HEK293 (cell line): ENCODE measurements around the gene ASCC3.

Experiments
- CTCF ChIA-PET: fragments of 350-600 bp; formaldehyde crosslinking; extraction: SDS; loops from one replicate; lab custom pipeline; 2021; ENCODE audit warnings: antibody characterized with exemption; lab: Yijun Ruan, JAX
- POLR2A ChIA-PET: fragments of 300-600 bp; formaldehyde crosslinking; extraction: SDS; loops from one replicate; lab custom pipeline; 2020; ENCODE audit warnings: antibody characterized with exemption, inconsistent platforms; lab: Yijun Ruan, JAX
- H3K27ac ChIP-seq: fragments of 200-500 bp; sonication (Bioruptor generic); 2 replicates; pipeline ENCODE4 v1.5.1; 2014; ENCODE audit warnings: low read depth, low read length, control low read depth, inconsistent platforms; ENCODE audit errors: extremely low read depth
- H3K36me3 ChIP-seq, 2 experiments: fragments of 200-500 bp in 1 of 2; sonication (Bioruptor generic) in 1 of 2; 1 replicate in 1 of 2; 2 replicates in 1 of 2; pipeline ENCODE4 v1.5.1; 2014 to 2017; ENCODE audit warnings: inconsistent platforms in 2 of 2, low read length in 2 of 2; ENCODE audit not compliant: control insufficient read depth in 2 of 2, insufficient read depth in 1 of 2
- H3K4me1 ChIP-seq: fragments of 200-500 bp; sonication (Bioruptor generic); 2 replicates; pipeline ENCODE4 v1.5.1; 2014; ENCODE audit warnings: mild to moderate bottlenecking, low read length, inconsistent platforms; ENCODE audit not compliant: control insufficient read depth, insufficient read depth
- H3K4me3 ChIP-seq: 2 replicates; pipeline ENCODE4 v1.5.1; 2011; ENCODE audit warnings: low read depth, mild to moderate bottlenecking, control low read depth, low read length, moderate library complexity
- H3K9me3 ChIP-seq: fragments of 200-500 bp; sonication (Bioruptor generic); 2 replicates; pipeline ENCODE4 v1.5.1; 2014; ENCODE audit warnings: low read depth, low read length, inconsistent platforms; ENCODE audit not compliant: control insufficient read depth, insufficient read depth
- GFI1B ChIP-seq: fragments of 450-650 bp; formaldehyde crosslinking; IDR thresholded peaks from 2 replicates; pipeline ENCODE4 v1.5.1; 2016; ENCODE audit warnings: missing biosample characterization, missing genetic modification characterization
- HOXD13 ChIP-seq: sonication (generic); formaldehyde crosslinking; IDR thresholded peaks from 2 replicates; pipeline ENCODE4 v1.8.0; 2022; ENCODE audit warnings: missing genetic modification reagents, borderline replicate concordance
- KLF8 ChIP-seq: fragments of 450-650 bp; formaldehyde crosslinking; IDR thresholded peaks from 2 replicates; pipeline ENCODE4 v1.5.1; 2016; ENCODE audit warnings: missing biosample characterization, missing genetic modification characterization
- MEIS1 ChIP-seq: sonication (generic); formaldehyde crosslinking; IDR thresholded peaks from 2 replicates; pipeline ENCODE4 v1.8.1; 2022; ENCODE audit warnings: missing genetic modification reagents, mild to moderate bottlenecking, borderline replicate concordance
- REPIN1 ChIP-seq: fragments of 450-650 bp; formaldehyde crosslinking; IDR thresholded peaks from 2 replicates; pipeline ENCODE4 v1.5.1; 2017; ENCODE audit warnings: missing biosample characterization, missing genetic modification characterization, low read depth
- SALL2 ChIP-seq: fragments of 450-650 bp; formaldehyde crosslinking; IDR thresholded peaks from 2 replicates; pipeline ENCODE4 v1.5.0; 2017; ENCODE audit warnings: missing biosample characterization, mild to moderate bottlenecking, missing genetic modification characterization, borderline replicate concordance
- SETDB1 ChIP-seq: IDR thresholded peaks from one replicate; pipeline ENCODE4 v1.6.1; 2017; ENCODE audit warnings: mild to moderate bottlenecking, low read length, moderate library complexity, mixed read lengths; ENCODE audit not compliant: insufficient read length
- ZBTB26 ChIP-seq: fragments of 450-650 bp; formaldehyde crosslinking; optimal IDR thresholded peaks from 2 replicates; pipeline ENCODE3; 2016; ENCODE audit warnings: missing biosample characterization, mild to moderate bottlenecking, missing genetic modification characterization
- ZNF10 ChIP-seq: fragments of 450-650 bp; formaldehyde crosslinking; IDR thresholded peaks from 2 replicates; pipeline ENCODE4 v1.5.1; 2017; ENCODE audit warnings: missing biosample characterization, missing genetic modification characterization
- ZNF155 ChIP-seq: fragments of 450-650 bp; formaldehyde crosslinking; IDR thresholded peaks from 2 replicates; pipeline ENCODE4 v1.5.1; 2016; ENCODE audit warnings: missing biosample characterization, missing genetic modification characterization
- ZNF175 ChIP-seq: fragments of 450-650 bp; formaldehyde crosslinking; IDR thresholded peaks from 2 replicates; pipeline ENCODE4 v1.5.1; 2016; ENCODE audit warnings: missing biosample characterization, missing genetic modification characterization
- ZNF221 ChIP-seq: fragments of 450-650 bp; formaldehyde crosslinking; IDR thresholded peaks from 2 replicates; pipeline ENCODE4 v1.5.1; 2017; ENCODE audit warnings: missing biosample characterization, missing genetic modification characterization, borderline replicate concordance
- ZNF366 ChIP-seq: fragments of 450-650 bp; formaldehyde crosslinking; conservative IDR thresholded peaks from 2 replicates; pipeline ENCODE4 v1.5.1; 2016; ENCODE audit warnings: missing biosample characterization, missing genetic modification characterization
- ZNF416 ChIP-seq: fragments of 450-650 bp; formaldehyde crosslinking; IDR thresholded peaks from 2 replicates; pipeline ENCODE4 v1.5.1; 2016; ENCODE audit warnings: missing biosample characterization, missing genetic modification characterization
- ZNF530 ChIP-seq: fragments of 450-650 bp; formaldehyde crosslinking; IDR thresholded peaks from 2 replicates; pipeline ENCODE4 v1.5.1; 2016; ENCODE audit warnings: low read depth, missing biosample characterization, missing genetic modification characterization
- ZNF561 ChIP-seq: fragments of 450-650 bp; IDR thresholded peaks from 2 replicates; pipeline ENCODE4 v1.5.1; 2018; ENCODE audit warnings: missing biosample characterization, missing genetic modification characterization, borderline replicate concordance
- ZNF596 ChIP-seq: fragments of 450-650 bp; IDR thresholded peaks from 2 replicates; pipeline ENCODE4 v1.5.0; 2018; ENCODE audit warnings: missing biosample characterization, mild to moderate bottlenecking, missing genetic modification characterization, moderate library complexity
- ZNF768 ChIP-seq: fragments of 450-650 bp; formaldehyde crosslinking; IDR thresholded peaks from 2 replicates; pipeline ENCODE4 v1.5.1; 2018; ENCODE audit warnings: missing biosample characterization, mild to moderate bottlenecking, missing genetic modification characterization
- TF ChIP-seq, protein P1 (sequence below): fragments of 450-650 bp; formaldehyde crosslinking; IDR thresholded peaks from 2 replicates; pipeline ENCODE4 v1.5.1; 2016; ENCODE audit warnings: missing biosample characterization, missing genetic modification characterization

The ASCC3 gene

GRCh38 chr6:100514660-100515059 lies 366.5 kb downstream of the ASCC3 start:
- ChIA-PET POLR2A (no interaction called here), CTCF (interaction anchor here (0.6 kb wide), 1 partner anchor 1224 kb away, joined by 3 read pairs; no protein-coding TSS in a partner anchor)
- TF ChIP-seq ZNF530 (tag by site-specific recombination) = no peak
- TF ChIP-seq GFI1B (tag by site-specific recombination) = no peak
- no peak for TF ChIP-seq ZNF561 (tag by site-specific recombination)
- TF ChIP-seq, protein P1, sequence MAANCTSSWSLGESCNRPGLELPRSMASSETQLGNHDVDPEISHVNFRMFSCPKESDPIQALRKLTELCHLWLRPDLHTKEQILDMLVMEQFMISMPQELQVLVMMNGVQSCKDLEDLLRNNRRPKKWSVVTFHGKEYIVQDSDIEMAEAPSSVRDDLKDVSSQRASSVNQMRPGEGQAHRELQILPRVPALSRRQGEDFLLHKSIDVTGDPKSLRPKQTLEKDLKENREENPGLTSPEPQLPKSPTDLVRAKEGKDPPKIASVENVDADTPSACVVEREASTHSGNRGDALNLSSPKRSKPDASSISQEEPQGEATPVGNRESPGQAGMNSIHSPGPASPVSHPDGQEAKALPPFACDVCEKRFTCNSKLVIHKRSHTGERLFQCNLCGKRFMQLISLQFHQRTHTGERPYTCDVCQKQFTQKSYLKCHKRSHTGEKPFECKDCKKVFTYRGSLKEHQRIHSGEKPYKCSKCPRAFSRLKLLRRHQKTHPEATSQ (tag by site-specific recombination) = no peak
- TF ChIP-seq ZBTB26 (tag by site-specific recombination) = no peak
- no peak for TF ChIP-seq ZNF366 (tag by site-specific recombination)
- no peak overlapping the region for H3K4me3 ChIP-seq
- H3K4me1 ChIP-seq = no peaks in the 10 kb centered on the region
- no peaks in the 10 kb centered on the region for H3K9me3 ChIP-seq
- H3K36me3 ChIP-seq = peaks cover 0 to 52% of the 10 kb centered on the region in 2 experiments; a peak in 2 of 3 replicates
- no peak overlapping the region for H3K27ac ChIP-seq

- ChIA-PET POLR2A (no interaction called here), CTCF (interaction anchor here (0.7 to 1.2 kb wide), 2 partner anchors 14 to 152 kb away, joined by 3 read pairs; no protein-coding TSS in a partner anchor)
- TF ChIP-seq ZNF768 (no peak), KLF8 (tag by site-specific recombination) (no peak), SETDB1 (no peak), SALL2 (tag by site-specific recombination) (no peak), REPIN1 (tag by site-specific recombination) (no peak), ZNF596 (tag by site-specific recombination) (no peak), ZNF175 (tag by site-specific recombination) (no peak), ZNF221 (tag by site-specific recombination) (no peak), ZNF155 (tag by site-specific recombination) (no peak), ZNF10 (tag by site-specific recombination) (no peak), ZNF416 (no peak)
- H3K4me3 ChIP-seq = no peak overlapping the region
- H3K36me3 ChIP-seq = peaks cover 0 to 59% of the 10 kb centered on the region in 2 experiments; a peak in 2 of 3 replicates
- no peaks in the 10 kb centered on the region for H3K9me3 ChIP-seq
- no peaks in the 10 kb centered on the region for H3K4me1 ChIP-seq
- no peak overlapping the region for H3K27ac ChIP-seq
Measured at GRCh38 chr6:100512203-100512862, 368.8 kb downstream of the ASCC3 start.

DNA sequence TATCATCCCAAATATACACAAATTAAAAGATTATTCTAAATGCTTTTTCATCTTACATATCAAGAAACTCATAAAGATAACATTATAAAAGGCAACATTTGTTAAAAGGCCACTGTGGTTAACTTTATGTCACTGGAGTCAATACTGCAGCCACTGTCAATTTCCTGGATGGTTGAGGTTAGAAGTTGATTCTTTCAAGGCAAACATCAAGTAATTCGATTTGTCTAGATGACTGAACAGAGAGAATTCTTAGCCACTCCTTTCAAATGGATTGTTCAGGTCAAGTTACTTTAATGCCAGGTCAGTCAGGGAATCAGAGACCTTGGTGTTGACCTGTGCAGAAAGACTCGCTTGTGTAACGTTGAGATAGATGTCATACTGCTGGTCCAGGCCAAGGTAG lies 372.0 kb downstream of the ASCC3 start:
- TF ChIP-seq HOXD13 (CRISPR knock-in tag) (peak; percentile 50; the same call in 1 of the 2 replicates), ZBTB26 (tag by site-specific recombination) (no peak), MEIS1 (CRISPR knock-in tag) (0 out of 2 replicates have a peak, but pooled peaks have one; percentile 45)
- TF ChIP-seq, all 188 proteins: peak for 2
- no peak overlapping the region for H3K27ac ChIP-seq
- CTCF ChIA-PET = no interaction called here
- H3K4me3 ChIP-seq = no peak overlapping the region
- no peaks in the 10 kb centered on the region for H3K4me1 ChIP-seq
- no peaks in the 10 kb centered on the region for H3K9me3 ChIP-seq
- peaks cover 0 to 51% of the 10 kb centered on the region in 2 experiments; a peak in 2 of 3 replicates for H3K36me3 ChIP-seq
- POLR2A ChIA-PET = no interaction called here
